ENCODE results near the gene PRSS3.

Gene PRSS3

DNA sequence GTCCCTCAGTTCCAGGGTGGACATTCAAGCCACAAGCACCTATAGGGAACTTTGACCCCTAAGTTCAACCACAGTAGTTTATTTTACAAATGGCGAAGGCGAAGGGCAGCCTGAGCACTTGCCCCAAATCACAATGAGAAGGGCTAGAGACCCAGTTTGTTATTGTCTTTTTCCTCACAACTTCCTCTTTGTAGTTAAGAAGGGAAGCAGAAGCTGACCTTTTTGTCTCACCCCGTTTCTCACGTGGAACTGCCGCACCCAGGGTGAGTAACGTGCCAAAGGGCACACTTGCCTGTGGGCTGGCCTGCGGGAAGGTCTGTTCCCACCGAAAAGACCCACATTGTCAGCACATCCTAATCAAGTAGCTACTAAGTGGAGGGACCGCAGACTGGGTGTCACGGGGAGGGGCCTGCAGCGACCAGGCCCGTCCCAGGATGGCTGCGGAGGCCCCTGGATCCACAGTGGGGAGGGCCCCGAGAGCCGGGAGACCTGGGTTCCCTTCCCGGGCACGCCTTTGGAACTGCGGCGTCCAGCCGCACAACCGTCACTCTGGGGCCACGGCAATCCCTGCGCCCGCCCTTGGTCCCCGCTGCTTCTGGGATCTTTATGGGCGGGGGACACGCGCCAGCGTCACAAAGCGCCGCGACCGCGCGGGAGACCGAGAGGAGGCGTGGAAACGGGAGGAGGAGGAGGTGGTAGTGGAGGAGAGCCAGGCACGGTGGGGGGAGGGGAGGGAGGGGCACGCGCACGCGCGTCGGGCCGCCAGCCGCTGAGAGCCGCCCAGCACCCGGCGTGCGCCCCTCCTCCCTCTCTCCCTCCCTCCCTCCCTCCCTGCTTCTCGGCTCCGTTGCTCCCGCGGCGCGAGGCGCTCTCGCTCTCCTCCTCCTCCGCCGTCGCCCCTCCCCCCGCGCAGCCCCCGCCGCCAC lies 21.2 kb downstream of the PRSS3 start, which contains the start of gene UBE2R2:
Gene UBE2R2, plus strand, starts transcription at position 834 of the 926 bp plus-strand sequence. CDS start 598 bp downstream, outside the sequence.
- in situ Hi-C loops (cut with MboI; ENCODE audit: low pct_unique_long_range_greater_than_20kb, low sequenced_read_pairs, unreplicated experiment), result no loop called here
- peak; percentile 98 for DNase-seq (ENCODE audit: low spot score)
- TF ChIP-seq, protein P1, sequence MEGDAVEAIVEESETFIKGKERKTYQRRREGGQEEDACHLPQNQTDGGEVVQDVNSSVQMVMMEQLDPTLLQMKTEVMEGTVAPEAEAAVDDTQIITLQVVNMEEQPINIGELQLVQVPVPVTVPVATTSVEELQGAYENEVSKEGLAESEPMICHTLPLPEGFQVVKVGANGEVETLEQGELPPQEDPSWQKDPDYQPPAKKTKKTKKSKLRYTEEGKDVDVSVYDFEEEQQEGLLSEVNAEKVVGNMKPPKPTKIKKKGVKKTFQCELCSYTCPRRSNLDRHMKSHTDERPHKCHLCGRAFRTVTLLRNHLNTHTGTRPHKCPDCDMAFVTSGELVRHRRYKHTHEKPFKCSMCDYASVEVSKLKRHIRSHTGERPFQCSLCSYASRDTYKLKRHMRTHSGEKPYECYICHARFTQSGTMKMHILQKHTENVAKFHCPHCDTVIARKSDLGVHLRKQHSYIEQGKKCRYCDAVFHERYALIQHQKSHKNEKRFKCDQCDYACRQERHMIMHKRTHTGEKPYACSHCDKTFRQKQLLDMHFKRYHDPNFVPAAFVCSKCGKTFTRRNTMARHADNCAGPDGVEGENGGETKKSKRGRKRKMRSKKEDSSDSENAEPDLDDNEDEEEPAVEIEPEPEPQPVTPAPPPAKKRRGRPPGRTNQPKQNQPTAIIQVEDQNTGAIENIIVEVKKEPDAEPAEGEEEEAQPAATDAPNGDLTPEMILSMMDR (IDR thresholded peaks at IDR 0.05; ENCODE audit: extremely low read depth, insufficient read depth, missing control alignments), result no peak

DNA sequence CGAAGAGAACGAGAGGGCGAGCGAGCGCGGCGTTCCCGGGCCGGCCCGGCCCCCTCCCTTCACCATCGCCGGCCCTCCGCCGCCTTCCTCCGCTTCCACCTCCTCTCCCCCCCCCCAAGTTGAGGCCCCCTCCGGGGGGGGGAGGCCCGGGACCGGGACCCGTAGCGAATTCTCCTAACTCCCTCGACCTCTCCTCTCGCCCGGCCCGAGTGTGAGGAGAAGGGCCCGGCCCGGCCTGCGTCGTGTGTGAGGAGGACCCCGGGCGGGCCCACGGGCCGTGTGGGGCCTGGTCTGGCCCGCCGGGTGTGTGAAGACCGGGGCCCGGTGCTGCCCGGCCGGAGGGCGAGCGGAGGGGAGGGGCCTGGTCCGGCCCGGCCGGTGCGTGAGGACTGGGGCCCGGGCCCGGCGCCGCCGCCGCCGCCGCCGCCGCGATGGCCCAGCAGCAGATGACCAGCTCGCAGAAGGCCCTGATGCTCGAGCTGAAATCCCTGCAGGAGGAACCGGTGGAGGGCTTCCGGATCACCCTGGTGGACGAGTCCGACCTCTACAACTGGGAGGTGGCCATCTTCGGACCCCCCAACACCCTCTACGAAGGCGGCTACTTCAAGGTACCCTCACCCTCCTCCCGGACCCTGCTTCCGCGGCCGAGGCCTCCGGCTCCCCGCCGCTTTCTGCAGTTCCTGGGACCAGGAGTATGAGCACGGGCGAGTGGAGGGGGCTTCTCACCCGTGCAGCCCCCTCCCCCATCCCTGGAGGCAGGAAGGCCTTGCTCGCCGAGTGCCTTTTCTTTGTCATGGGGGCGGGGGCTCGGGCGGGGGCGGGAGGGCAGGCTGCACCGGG lies 22.2 kb downstream of the PRSS3 start:
- in situ Hi-C loops (cut with MboI; ENCODE audit: low pct_unique_long_range_greater_than_20kb, low sequenced_read_pairs, unreplicated experiment), result no loop called here
- peak; percentile 69 for DNase-seq (ENCODE audit: low spot score)
- TF ChIP-seq, protein P1 (IDR thresholded peaks at IDR 0.05; ENCODE audit: extremely low read depth, insufficient read depth, missing control alignments), result no peak

DNA sequence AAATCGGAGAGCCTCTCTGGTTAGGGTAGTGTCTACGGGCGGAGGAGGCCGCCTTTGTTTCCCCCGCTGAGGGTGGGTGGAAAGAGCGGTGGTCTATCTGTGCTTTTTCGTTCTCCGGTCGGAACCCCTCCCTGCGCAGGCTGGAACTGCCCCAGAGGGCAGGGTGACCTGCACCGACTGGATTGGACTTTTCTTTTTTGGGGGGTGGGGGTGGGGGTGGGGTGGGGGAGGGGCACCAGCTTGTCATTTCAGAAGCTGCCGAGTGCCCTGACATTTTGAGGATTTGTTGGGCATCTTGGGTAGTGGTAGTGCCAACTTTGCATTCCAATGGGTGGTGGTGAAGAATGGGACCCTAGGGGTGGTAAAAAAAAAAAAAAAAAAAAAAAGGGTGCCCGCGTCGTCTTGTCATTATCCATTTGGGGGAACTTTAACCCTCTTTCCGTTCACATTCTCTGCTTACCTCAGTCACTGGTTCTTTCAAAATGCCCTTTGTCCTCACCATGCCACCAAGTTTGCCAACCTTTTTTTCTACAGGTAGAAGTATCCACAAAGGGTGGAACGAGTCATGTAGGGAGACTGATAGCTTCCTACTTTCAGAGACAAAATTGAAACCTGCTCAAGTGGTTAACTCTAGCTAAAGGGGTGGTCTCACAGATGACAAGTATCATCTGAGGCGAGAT lies 22.9 kb downstream of the PRSS3 start:
- in situ Hi-C loops (cut with MboI; ENCODE audit: low pct_unique_long_range_greater_than_20kb, low sequenced_read_pairs, unreplicated experiment), result no loop called here
- DNase-seq (ENCODE audit: low spot score), result peak; percentile 48
- TF ChIP-seq, protein P1 (IDR thresholded peaks at IDR 0.05; ENCODE audit: extremely low read depth, insufficient read depth, missing control alignments), result no peak

DNA sequence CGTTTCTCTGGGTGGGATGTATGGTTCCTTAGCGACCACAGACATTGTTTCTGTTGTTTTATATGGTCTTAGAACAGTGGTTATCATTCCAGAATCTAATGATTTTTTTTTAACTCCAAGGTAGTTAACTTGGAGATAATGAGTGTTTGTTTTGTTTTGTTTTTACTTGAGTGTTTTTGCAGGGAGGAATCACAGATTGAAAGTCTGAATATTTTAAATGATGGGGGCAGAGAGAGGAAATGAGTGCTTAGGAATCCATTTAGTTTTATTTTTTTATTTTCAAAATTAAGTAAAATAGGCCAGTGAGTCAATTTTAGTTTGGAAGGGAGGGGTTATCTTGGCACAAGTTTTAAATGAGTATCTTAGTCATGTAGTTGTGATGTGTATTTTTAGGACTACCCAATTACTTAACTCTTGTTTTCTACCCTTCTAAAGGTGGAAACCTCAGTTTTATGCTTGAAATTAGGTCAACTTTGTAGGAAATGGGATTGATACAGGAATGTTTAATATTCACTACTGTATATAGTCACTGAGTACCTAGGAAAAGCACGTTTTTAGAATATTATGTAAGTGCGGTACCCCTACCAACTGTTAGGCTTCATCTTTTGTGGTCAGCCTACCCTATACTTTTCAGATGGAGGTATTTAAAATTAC lies 23.6 kb downstream of the PRSS3 start:
- TF ChIP-seq, protein P1 (IDR thresholded peaks at IDR 0.05; ENCODE audit: extremely low read depth, insufficient read depth, missing control alignments), result no peak
- peak; percentile 20 for DNase-seq (ENCODE audit: low spot score)
- in situ Hi-C loops (cut with MboI; ENCODE audit: low pct_unique_long_range_greater_than_20kb, low sequenced_read_pairs, unreplicated experiment), result no loop called here

DNA sequence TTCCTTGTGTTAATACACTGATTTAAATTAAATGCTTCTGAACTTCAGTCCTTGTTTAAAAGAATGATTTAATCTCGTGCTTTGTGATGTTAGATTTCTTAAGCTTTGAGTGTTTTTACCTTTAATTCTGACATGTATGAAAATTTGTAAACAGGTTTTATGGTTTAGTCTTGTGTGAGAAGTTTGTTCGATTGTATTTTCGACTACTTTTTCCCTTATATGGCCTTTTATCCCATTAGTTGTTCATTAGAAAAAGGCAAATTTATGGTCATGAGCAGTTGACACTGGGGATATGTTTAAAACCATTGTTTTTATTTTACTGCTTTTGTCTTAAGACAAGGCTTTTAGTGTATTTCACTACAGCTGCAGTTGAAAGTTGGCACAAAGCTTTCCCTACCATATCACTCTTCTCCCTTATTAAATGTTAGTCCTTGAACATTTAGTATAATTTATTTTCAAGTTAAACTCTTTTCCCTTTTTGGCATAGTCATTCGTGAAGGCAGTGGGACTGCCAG lies 24.9 kb downstream of the PRSS3 start:
- TF ChIP-seq, protein P1 (IDR thresholded peaks at IDR 0.05; ENCODE audit: extremely low read depth, insufficient read depth, missing control alignments), result no peak
- DNase-seq (ENCODE audit: low spot score), result no peak
- in situ Hi-C loops (cut with MboI; ENCODE audit: low pct_unique_long_range_greater_than_20kb, low sequenced_read_pairs, unreplicated experiment), result no loop called here

Data from GM13977 (cell line).